ENCODE measurements around the gene APELA. TPM values are rescaled to one million over a fixed set of nuclear protein-coding genes. Genes with fewer than 3 reads are reported as not detected.

The APELA gene
- total RNA-seq, 1 donor from 2014 or later: not detected

- POLR2A ChIA-PET: no interaction called here
- Mint-ChIP-seq H3K27ac (no peak overlapping the region), H3K9me3 (no peaks in the 10 kb centered on the region), H3K27me3 (no peaks in the 10 kb centered on the region), H3K36me3 (ENCODE audit: low read depth) (no peaks in the 10 kb centered on the region), H3K4me1 (no peaks in the 10 kb centered on the region), H3K4me3 (no peak overlapping the region)
- no peak for ATAC-seq (ENCODE audit: low read depth)
- DNase-seq: no peak
- intact Hi-C loops (cut with micrococcal nuclease): no loop called here
- no peak for TF ChIP-seq CTCF (IDR thresholded peaks at IDR 0.05)
- CTCF ChIA-PET: no interaction called here
These were observed 20.6 kb upstream of the APELA start for GRCh38 chr4:164856396-164856795.

- DNase-seq: no peak
- H3K27me3 Mint-ChIP-seq: peaks cover 3% of the 10 kb centered on the region
- intact Hi-C loops (cut with micrococcal nuclease): no loop called here
- TF ChIP-seq CTCF (IDR thresholded peaks at IDR 0.05): no peak
- H3K4me1 Mint-ChIP-seq: no peaks in the 10 kb centered on the region
- ATAC-seq (ENCODE audit: low read depth): no peak
- H3K27ac Mint-ChIP-seq: no peak overlapping the region
- CTCF ChIA-PET: no interaction called here
- H3K36me3 Mint-ChIP-seq (ENCODE audit: low read depth): no peaks in the 10 kb centered on the region
- no peaks in the 10 kb centered on the region for H3K9me3 Mint-ChIP-seq
- H3K4me3 Mint-ChIP-seq: no peak overlapping the region
- POLR2A ChIA-PET: no interaction called here
These were observed 10.0 kb upstream of the APELA start for GRCh38 chr4:164866817-164867490.

- CTCF ChIA-PET: no interaction called here
- peaks cover 3% of the 10 kb centered on the region for H3K27me3 Mint-ChIP-seq
- DNase-seq (no peak), ATAC-seq (ENCODE audit: low read depth) (no peak)
- no peak overlapping the region for H3K4me3 Mint-ChIP-seq
- H3K36me3 Mint-ChIP-seq (ENCODE audit: low read depth): no peaks in the 10 kb centered on the region
- peaks cover 2% of the 10 kb centered on the region for H3K9me3 Mint-ChIP-seq
- H3K4me1 Mint-ChIP-seq: no peaks in the 10 kb centered on the region
- no peak for TF ChIP-seq CTCF (IDR thresholded peaks at IDR 0.05)
- POLR2A ChIA-PET: no interaction called here
- intact Hi-C loops (cut with micrococcal nuclease): no loop called here
- H3K27ac Mint-ChIP-seq: no peak overlapping the region
These were observed 5.3 kb upstream of the APELA start for GRCh38 chr4:164871673-164872072.

GRCh38 chr4:164872481-164872880, 4.5 kb upstream of the APELA start:
- Mint-ChIP-seq H3K27ac (no peak overlapping the region), H3K4me3 (no peak overlapping the region), H3K36me3 (ENCODE audit: low read depth) (no peaks in the 10 kb centered on the region), H3K27me3 (peaks cover 5% of the 10 kb centered on the region), H3K9me3 (peaks cover 2% of the 10 kb centered on the region), H3K4me1 (peaks cover 4% of the 10 kb centered on the region)
- TF ChIP-seq CTCF (IDR thresholded peaks at IDR 0.05): no peak
- ChIA-PET POLR2A (no interaction called here), CTCF (no interaction called here)
- no peak for DNase-seq
- ATAC-seq (ENCODE audit: low read depth): no peak
- intact Hi-C loops (cut with micrococcal nuclease): no loop called here

GRCh38 chr4:164874789-164875188, 2.2 kb upstream of the APELA start:
- ATAC-seq (ENCODE audit: low read depth): no peak
- Mint-ChIP-seq H3K27ac (no peak overlapping the region), H3K27me3 (peaks cover 3% of the 10 kb centered on the region), H3K4me1 (peaks cover 4% of the 10 kb centered on the region), H3K9me3 (peaks cover 2% of the 10 kb centered on the region), H3K4me3 (no peak overlapping the region), H3K36me3 (ENCODE audit: low read depth) (no peaks in the 10 kb centered on the region)
- POLR2A ChIA-PET: no interaction called here
- CTCF ChIA-PET: no interaction called here
- DNase-seq: no peak
- no peak for TF ChIP-seq CTCF (IDR thresholded peaks at IDR 0.05)
- intact Hi-C loops (cut with micrococcal nuclease): no loop called here
